ENCODE results near the gene GRK2. TPM values are rescaled to one million over a fixed set of nuclear protein-coding genes. Genes with fewer than 3 reads are reported as not detected.
A peak's percentile ranks its signal among the peaks of the same experiment; 100 is the strongest.

The GRK2 gene
- total and polyA plus RNA-seq, 9 of the 15 experiments (the other 6 are each of a cell fraction or from before 2014, with no cell fraction given), result 0.24 to 95.8 (median 56.5) TPM

- TF ChIP-seq ZBTB9 (CRISPR knock-in tag; IDR thresholded peaks at IDR 0.05), result 0 out of 2 replicates have a peak, but pooled peaks have one; percentile 75
- peak; percentile 73; the same call in 1 of the 2 replicates for TF ChIP-seq XRCC5 (IDR thresholded peaks at IDR 0.05; ENCODE audit: low read depth, low read length)
- 0 out of 2 replicates have a peak, but pooled peaks have one; percentile 36 for TF ChIP-seq HINFP (tag; conservative IDR thresholded peaks at IDR 0.05; ENCODE audit: low read depth)
- TF ChIP-seq JUND (IDR thresholded peaks at IDR 0.05; ENCODE audit: borderline replicate concordance, low read depth, low read length), result 0 out of 2 replicates have a peak, but pooled peaks have one; percentile 5
- no peak for TF ChIP-seq JUND (tag; IDR thresholded peaks at IDR 0.05; ENCODE audit: borderline replicate concordance, low read depth, low read length)
- 0 out of 2 replicates have a peak, but pooled peaks have one; percentile 19 for TF ChIP-seq SMAD4 (CRISPR knock-in tag; conservative IDR thresholded peaks at IDR 0.05)
- peak; percentile 99 for TF ChIP-seq ARID2 (IDR thresholded peaks at IDR 0.05)
- peak in 1 of 2 experiments; percentile 80 for TF ChIP-seq AFF1 (IDR thresholded peaks at IDR 0.05; ENCODE audit: low read depth in 1 of 2, partially characterized antibody in 2 of 2)
- TF ChIP-seq PHF20 (IDR thresholded peaks at IDR 0.05; ENCODE audit: partially characterized antibody), result peak; percentile 42
- no peak for TF ChIP-seq ATF1 (CRISPR knock-in tag; IDR thresholded peaks at IDR 0.05)
- TF ChIP-seq ATF1 (tag; IDR thresholded peaks at IDR 0.05), result peak; percentile 75
- TF ChIP-seq DPF2 (IDR thresholded peaks at IDR 0.05), result 0 out of 2 replicates have a peak, but pooled peaks have one; percentile 10
- TF ChIP-seq E2F6 (IDR thresholded peaks at IDR 0.05; ENCODE audit: borderline replicate concordance in 1 of 2, extremely low read depth in 1 of 2, insufficient read depth in 1 of 2, insufficient read length in 1 of 2, low read depth in 1 of 2, low read length in 1 of 2, poor library complexity in 1 of 2, severe bottlenecking in 1 of 2), result peak; percentile 61 to 79
- TF ChIP-seq EP400 (IDR thresholded peaks at IDR 0.05), result peak; percentile 88
- TF ChIP-seq SP1 (CRISPR knock-in tag; IDR thresholded peaks at IDR 0.05), result peak; percentile 93
- TF ChIP-seq TAL1 (IDR thresholded peaks at IDR 0.05), result no peak
- peak; percentile 87 for TF ChIP-seq POLR2A (conservative IDR thresholded peaks at IDR 0.05)
- peak; percentile 86 for TF ChIP-seq POU5F1 (IDR thresholded peaks at IDR 0.05; ENCODE audit: borderline replicate concordance, low read depth, low read length, partially characterized antibody)
- TF ChIP-seq ZNF76 (CRISPR knock-in tag; IDR thresholded peaks at IDR 0.05; ENCODE audit: borderline replicate concordance), result 0 out of 2 replicates have a peak, but pooled peaks have one; percentile 15
- peak; percentile 14; the same call in 1 of the 2 replicates for TF ChIP-seq PHB (CRISPR knock-in tag; IDR thresholded peaks at IDR 0.05)
Measured at GRCh38 chr11:67317205-67317887, 51.1 kb downstream of the GRK2 start (continued).

Measured in K562 (cell line).